GM19240 (cell line): ENCODE data around the gene XRCC6.
A peak's percentile ranks its signal among the peaks of the same experiment; 100 is the strongest.
"Not testable (repeated sequence)": the region's sequence is repeated elsewhere in the genome, so short reads cannot be mapped to it uniquely, and the experiment has no call there.

Source experiments
- DNase-seq: peaks from one replicate; pipeline ENCODE4 v3.0.0; 2011; ENCODE audit warnings: low spot score; ENCODE audit not compliant: insufficient read length

Gene XRCC6

GRCh38 chr22:41650229-41650628 lies 29.1 kb downstream of the XRCC6 start:
- DNase-seq, result no peak

- DNase-seq, result no peak
These were observed 29.7 kb downstream of the XRCC6 start for GRCh38 chr22:41650821-41651220.

GRCh38 chr22:41654322-41654721 lies 33.2 kb downstream of the XRCC6 start:
- DNase-seq, result no peak

- no peak for DNase-seq
These were observed 35.5 kb downstream of the XRCC6 start for GRCh38 chr22:41656556-41656955.

- DNase-seq, result no peak
These were observed 36.6 kb downstream of the XRCC6 start for GRCh38 chr22:41657709-41658108.

GRCh38 chr22:41658869-41659268 lies 37.8 kb downstream of the XRCC6 start:
- DNase-seq, result no peak

GRCh38 chr22:41659941-41660340 lies 38.8 kb downstream of the XRCC6 start:
- no peak for DNase-seq

GRCh38 chr22:41660416-41660815 lies 39.3 kb downstream of the XRCC6 start:
- DNase-seq, result no peak

GRCh38 chr22:41661088-41661487 lies 40.0 kb downstream of the XRCC6 start:
- no peak for DNase-seq

- no peak for DNase-seq
These were observed 40.6 kb downstream of the XRCC6 start for GRCh38 chr22:41661713-41662112.

GRCh38 chr22:41663594-41663993 lies 42.5 kb downstream of the XRCC6 start:
- DNase-seq, result not testable (repeated sequence)

- no peak for DNase-seq
These were observed 43.4 kb downstream of the XRCC6 start for GRCh38 chr22:41664490-41664889.

GRCh38 chr22:41664951-41665350 lies 43.9 kb downstream of the XRCC6 start:
- DNase-seq, result no peak

- DNase-seq, result no peak
These were observed 48.1 kb downstream of the XRCC6 start for GRCh38 chr22:41668971-41669911.

GRCh38 chr22:41672096-41672495 lies 51.0 kb downstream of the XRCC6 start:
- DNase-seq, result not testable (repeated sequence)

- no peak for DNase-seq
These were observed 51.9 kb downstream of the XRCC6 start for GRCh38 chr22:41672780-41673509.

- DNase-seq, result no peak
These were observed 53.8 kb downstream of the XRCC6 start for GRCh38 chr22:41674846-41675340.

GRCh38 chr22:41676134-41676533 lies 55.0 kb downstream of the XRCC6 start:
- DNase-seq, result no peak

GRCh38 chr22:41681616-41682015 lies 60.5 kb downstream of the XRCC6 start:
- DNase-seq, result no peak

GRCh38 chr22:41682033-41682807 lies 61.1 kb downstream of the XRCC6 start:
- peak; percentile 67 for DNase-seq

GRCh38 chr22:41683052-41683451 lies 62.0 kb downstream of the XRCC6 start:
- no peak for DNase-seq
